ENCODE measurements around the gene C11orf16.
A peak's percentile ranks its signal among the peaks of the same experiment; 100 is the strongest.
"Not testable (repeated sequence)": the region's sequence is repeated elsewhere in the genome, so short reads cannot be mapped to it uniquely, and the experiment has no call there.

C11orf16 gene

GRCh38 chr11:8932564-8933180 lies at the start of gene C11orf16:
Gene C11orf16 (minus strand): TSS chr11:8932947. CDS start chr11:8932308, 639 bp downstream.
- DNase-seq (ENCODE audit: low spot score) = no peak

DNA sequence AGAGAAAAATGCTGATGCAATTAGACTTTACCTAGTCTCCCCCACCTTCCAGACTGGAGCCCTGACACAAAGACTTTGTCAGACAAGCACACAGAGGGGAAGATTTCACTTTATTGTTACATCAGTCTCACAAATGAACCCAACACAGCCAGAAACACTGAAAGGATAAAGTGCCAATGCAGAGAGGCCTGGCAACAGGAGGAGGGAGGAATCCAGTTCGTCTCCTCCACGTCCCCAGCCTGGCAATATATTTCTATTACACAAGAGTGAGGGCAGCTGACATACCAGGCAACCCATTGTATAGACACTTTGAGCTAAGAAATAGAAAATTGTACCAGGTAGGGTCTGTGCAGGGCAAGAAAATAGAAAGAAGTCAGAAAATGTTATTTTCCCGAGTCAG lies 47.7 kb upstream of the C11orf16 start:
- no peak for DNase-seq (ENCODE audit: low spot score)

GRCh38 chr11:8979365-8979764 lies 46.6 kb upstream of the C11orf16 start:
- not testable (repeated sequence) for DNase-seq (ENCODE audit: low spot score)

DNA sequence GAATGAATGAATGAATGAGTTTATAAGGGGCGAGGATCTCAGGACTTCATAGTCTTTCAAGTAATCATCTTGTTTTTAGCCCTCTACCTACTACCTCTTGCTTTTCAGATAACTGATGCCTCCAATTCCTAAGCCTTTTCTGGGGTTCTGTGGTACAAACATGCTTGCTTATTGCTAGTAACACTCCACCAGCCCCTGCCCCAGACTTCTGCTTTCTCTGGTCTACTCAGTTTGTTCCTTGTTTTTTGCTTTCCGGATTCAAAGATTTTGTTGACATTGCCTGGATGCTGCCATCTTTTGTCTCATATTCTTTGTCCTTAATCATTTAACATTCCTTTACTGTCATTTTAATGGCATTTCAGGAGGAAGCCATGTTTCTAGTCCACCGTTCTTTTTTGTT lies 40.4 kb upstream of the C11orf16 start:
- no peak for DNase-seq (ENCODE audit: low spot score)

GRCh38 chr11:8971924-8972316 lies 39.2 kb upstream of the C11orf16 start:
- no peak for DNase-seq (ENCODE audit: low spot score)

DNA sequence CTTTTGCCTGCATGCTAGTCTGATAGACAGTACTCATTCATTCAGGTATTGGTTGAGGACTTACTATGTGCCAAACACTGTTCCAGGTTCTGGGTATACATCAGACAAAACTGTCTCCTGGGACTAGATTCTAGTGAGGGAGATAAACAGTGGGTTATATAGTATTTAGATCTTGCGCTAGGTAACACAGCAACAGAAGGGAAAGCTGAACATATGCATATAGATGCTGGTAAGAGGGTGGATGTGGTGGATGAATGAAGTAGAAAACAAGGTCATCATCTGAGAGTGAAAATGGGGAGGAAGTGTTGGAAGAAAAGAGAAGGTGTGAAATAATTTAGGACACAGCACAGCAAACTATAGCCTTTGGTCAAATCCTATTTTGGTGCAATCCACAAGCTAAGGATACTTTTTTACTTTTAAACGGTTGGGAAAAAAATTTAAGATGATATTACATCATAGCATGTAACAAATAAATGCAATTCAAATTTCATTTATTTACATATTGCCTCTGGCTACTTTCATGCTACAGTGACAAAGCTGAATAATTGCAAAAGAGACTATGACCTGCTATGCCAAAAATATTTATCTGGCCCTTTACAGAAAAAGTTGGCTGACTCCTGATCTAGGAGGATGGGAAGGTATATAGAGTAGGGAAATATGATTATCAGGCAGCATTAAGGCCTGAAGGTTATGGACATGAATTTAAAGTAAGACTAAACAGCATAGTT lies 38.6 kb upstream of the C11orf16 start:
- no peak for DNase-seq (ENCODE audit: low spot score)

GRCh38 chr11:8967184-8967583 lies 34.4 kb upstream of the C11orf16 start:
- DNase-seq (ENCODE audit: low spot score) = no peak

GRCh38 chr11:8964324-8965320 lies 31.9 kb upstream of the C11orf16 start, which contains the start of gene TMEM9B:
Gene TMEM9B (minus strand): TSS chr11:8964442. CDS start chr11:8964313, 129 bp downstream.
- DNase-seq (ENCODE audit: low spot score) = peak; percentile 91

DNA sequence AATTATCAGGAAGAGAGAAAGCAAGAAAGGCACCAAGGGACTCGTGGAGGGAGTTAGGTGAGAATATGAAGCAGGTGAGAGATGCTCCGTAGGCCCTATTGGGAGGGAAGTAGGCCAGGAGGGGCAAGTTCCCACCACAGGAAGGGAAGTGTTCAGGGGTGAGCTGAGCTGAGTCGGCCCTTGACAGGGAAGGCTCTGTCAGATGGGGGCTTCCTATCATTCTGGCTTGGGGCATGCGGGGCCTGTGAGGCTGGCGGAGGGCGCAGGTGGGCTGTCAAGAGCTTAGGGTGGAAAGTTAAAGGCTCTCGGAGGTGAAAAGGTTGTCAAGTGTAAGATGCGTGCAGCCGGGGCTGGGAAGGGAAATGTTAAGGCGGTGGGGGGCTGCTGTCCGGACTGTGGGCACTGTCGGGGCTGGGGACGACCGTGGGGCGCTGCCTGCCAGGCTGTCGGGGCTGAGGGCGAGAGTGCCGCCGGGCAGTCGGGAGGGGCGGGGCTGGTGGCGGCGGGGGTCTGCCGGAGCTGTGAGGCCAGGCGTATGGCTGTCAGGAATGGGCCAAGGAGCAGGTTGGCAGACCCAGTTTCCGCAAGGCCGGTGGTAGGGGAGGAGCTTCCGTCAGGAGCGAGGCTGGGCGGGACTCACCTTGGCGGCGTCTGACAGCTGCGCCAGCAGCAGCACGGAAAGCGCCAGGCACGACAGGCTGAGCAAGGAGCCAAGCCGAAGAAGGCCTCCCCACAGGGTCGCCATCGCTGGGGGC lies 31.0 kb upstream of the C11orf16 start:
- peak; percentile 55 for DNase-seq (ENCODE audit: low spot score)

DNA sequence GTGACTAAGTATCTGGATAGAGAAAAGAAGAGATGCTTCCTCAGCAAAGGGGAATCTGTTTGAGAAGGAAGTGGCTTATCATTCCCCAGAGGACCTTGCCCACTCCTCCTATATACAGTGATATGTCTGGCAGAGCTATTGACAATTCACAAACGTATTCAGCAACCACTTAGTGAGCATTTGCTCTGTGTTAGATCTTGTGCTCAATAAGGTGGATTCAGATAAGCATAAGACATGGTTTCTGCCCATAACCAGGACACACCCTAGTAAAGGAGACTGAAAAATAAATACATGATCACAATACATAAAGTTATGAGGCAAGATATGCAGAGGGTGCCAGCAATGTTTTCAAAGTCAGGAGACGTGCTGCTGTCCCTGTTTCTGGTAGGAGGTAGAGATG lies 30.1 kb upstream of the C11orf16 start:
- DNase-seq (ENCODE audit: low spot score) = no peak

DNA sequence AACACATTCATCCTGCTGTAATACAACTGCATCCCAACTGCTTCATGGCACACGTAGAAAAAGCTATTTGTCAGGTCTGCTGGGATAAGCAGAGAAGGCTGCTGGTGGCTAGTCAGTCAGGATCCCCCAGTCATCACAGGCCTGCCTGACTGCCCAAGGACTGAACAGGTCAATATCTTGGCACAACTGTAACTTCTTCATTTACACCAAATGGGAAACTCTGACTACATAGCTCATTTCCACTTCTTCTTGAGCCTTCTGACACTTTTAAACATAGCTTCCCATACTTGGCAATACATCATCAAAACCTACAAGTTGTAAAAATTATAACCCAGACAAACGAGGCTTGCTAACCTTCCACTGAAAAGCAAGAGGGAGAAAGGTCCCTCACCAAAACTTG lies 28.7 kb upstream of the C11orf16 start:
- no peak for DNase-seq (ENCODE audit: low spot score)

GRCh38 chr11:8959546-8960166 lies 26.9 kb upstream of the C11orf16 start:
- DNase-seq (ENCODE audit: low spot score) = peak; percentile 74

DNA sequence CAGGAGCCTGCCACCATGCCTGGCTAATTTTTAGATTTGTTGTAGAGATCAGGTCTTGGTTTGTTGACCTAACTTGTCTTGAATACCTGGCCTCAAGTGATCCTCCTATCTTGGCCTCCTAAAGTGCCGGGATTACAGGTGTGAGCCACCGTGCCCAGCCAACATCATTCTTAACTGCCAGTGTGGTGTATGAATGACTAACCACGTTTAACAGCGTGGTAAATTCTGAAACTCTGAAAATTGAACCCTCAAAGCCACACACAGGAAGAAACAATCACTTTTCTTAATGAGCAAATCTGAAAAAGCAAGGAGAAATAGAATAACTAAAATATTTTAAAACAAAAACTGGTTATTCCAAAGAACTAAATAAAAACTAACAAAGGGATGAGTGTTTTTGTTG lies 24.1 kb upstream of the C11orf16 start:
- DNase-seq (ENCODE audit: low spot score) = no peak

DNA sequence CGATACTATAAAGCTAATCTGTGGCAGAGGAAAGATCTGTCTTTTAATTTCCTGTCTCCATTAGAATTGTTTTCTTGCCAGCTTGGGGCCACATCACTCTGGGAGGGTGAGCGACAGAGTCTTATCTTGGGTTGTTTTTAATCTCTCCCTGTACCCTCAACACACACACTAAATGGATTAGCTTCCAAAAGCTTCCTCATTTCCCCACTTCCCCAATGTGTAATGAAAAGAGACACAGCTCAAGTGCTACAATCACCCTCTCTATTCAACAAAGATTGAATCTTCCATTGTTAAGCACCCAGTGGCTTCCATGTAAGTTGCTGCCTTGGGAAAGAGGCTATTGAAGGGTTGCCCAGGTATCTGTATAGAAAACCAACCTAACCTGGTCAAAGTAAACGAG lies 16.1 kb upstream of the C11orf16 start:
- no peak for DNase-seq (ENCODE audit: low spot score)

DNA sequence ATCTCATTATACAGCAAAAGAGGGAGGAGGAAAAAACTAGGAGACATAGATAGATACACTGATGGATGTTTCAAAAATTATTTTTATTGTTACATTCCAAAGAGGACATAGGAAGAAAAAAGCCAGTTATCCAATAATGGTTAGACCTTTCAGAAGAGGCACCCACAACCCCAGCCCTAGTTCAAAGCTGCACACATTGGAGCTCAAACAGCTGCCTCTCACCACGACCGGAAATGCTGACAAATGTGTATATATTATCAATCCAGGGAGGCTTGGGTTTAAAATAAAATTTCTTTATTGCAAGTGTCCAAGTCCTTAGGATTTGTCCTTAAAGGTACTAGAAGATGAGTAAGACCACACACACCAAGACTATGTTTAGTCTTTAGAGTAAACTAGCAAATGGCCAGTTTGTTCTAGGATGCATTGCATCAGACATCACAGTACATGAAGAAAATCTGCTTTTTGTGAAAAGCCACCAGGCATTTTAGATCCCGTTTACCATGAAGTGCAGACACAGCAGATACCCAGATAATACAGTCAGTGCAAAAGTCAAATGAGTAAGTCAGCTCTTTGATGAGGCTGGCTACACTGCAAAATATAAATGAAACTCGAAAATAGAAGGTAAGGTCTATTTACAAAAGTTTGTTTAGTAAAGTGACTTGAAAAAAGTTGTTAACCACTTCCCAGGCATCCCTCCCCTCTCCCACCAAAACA lies 14.6 kb upstream of the C11orf16 start:
- DNase-seq (ENCODE audit: low spot score) = no peak

DNA sequence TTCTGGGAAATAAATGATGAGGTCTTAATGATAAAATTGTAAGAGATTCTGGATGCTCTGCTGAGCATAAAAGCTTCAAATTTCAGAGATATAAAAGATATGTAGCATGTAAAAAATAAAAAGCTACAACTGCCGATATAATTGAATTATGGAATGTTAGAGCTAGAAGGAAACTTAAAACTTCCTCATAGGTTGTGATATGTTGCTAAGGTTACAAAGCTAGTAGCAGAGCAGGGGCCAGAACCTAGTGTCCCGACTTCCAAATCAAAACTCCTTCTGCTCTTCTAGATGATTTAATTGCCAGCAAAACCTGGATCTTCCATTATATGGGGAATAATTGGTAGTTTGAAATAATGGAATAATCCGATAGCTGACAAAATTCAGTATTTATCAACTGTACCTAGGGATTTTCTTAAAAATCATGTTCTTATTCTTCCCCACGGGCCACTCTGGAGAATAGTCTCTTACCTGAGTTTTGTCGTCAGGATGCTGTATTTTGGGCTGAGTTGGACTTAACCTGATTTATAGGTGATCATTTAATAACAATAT lies 9.8 kb upstream of the C11orf16 start, which contains the start of gene ASCL3:
TSS of gene ASCL3 (minus strand) at position 499 of the 549 bp plus-strand sequence. CDS start 4,855 bp downstream, outside the sequence.
- DNase-seq (ENCODE audit: low spot score) = no peak

GRCh38 chr11:8941341-8942103 lies 8.8 kb upstream of the C11orf16 start:
- no peak for DNase-seq (ENCODE audit: low spot score)

GRCh38 chr11:8937659-8938058 lies 4.9 kb upstream of the C11orf16 start:
- DNase-seq (ENCODE audit: low spot score) = no peak

GRCh38 chr11:8937159-8937558 lies 4.4 kb upstream of the C11orf16 start:
- no peak for DNase-seq (ENCODE audit: low spot score)
